K562 (cell line): ENCODE results near the gene HES6. TPM values are rescaled to one million over a fixed set of nuclear protein-coding genes. Genes with fewer than 3 reads are reported as not detected.

Source experiments
- ARID1B ChIP-seq: fragments of 450-650 bp; IDR thresholded peaks from 2 replicates; pipeline ENCODE4 v1.6.1; 2016; ENCODE audit warnings: antibody characterized with exemption, mild to moderate bottlenecking, inconsistent platforms
- COPS2 ChIP-seq: fragments of 450-650 bp; conservative IDR thresholded peaks from 2 replicates; pipeline ENCODE4 v1.6.1; 2016; ENCODE audit warnings: mild to moderate bottlenecking, moderate library complexity
- CREB5 ChIP-seq: fragments of 250-450 bp; sonication (Bioruptor Pico); IDR thresholded peaks from 2 replicates; pipeline ENCODE4 v1.5.0; 2020; ENCODE audit warnings: mild to moderate bottlenecking
- SMARCC2 ChIP-seq: fragments of 450-650 bp; IDR thresholded peaks from 2 replicates; pipeline ENCODE4 v1.6.1; 2017; ENCODE audit warnings: antibody characterized with exemption, moderate library complexity, mild to moderate bottlenecking, low read depth
- WHSC1 ChIP-seq: IDR thresholded peaks from one replicate; pipeline ENCODE4 v1.6.1; 2012; ENCODE audit warnings: low read length, control low read depth, inconsistent platforms
- ZNF318 ChIP-seq, 2 experiments: fragments of 450-650 bp; IDR thresholded peaks; 2 replicates each; pipeline ENCODE4 v1.6.1; 2016; ENCODE audit warnings: mild to moderate bottlenecking in 2 of 2, borderline replicate concordance in 1 of 2, low read depth in 1 of 2, moderate library complexity in 1 of 2
- ZNF398 ChIP-seq: fragments of 250-450 bp; sonication (Bioruptor Pico); IDR thresholded peaks from 2 replicates; pipeline ENCODE4 v1.8.0; 2021; ENCODE audit warnings: moderate library complexity, mild to moderate bottlenecking, inconsistent platforms
- polyA plus RNA-seq, 8 experiments: library from polyadenylated mRNA; depleted of rRNA in 4 of 8; stranded (reverse) in 5 of 8; unstranded in 3 of 8; fragments of >200 nt; fragmentation: Nextera tagmentation in 2 of 8; fragmentation: Illumina TruSeq in 1 of 8; extraction: Ambion mirVana in 2 of 8; extraction: Trizol in 1 of 8; gene quantifications; 2 replicates each; pipeline versions ENCODE4 v1.2.1 to v1.2.3, GENCODE V29; 2011 to 2014; ENCODE audit warnings: inconsistent platforms in 1 of 8, missing spikeins in 1 of 8
- total RNA-seq, 7 experiments: library from RNA; depleted of rRNA in 6 of 7; stranded (reverse); fragments of >200 nt in 6 of 7; fragmentation: Illumina TruSeq in 2 of 7; extraction: Trizol in 2 of 7; gene quantifications; 2 replicates each; pipeline versions ENCODE4 v1.2.1 to v1.2.3, GENCODE V29; 2011 to 2021; ENCODE audit warnings: low replicate concordance in 1 of 7

HES6 gene
- total and polyA plus RNA-seq, 9 of the 15 experiments (the other 6 are each of a cell fraction or from before 2014, with no cell fraction given) = 6.2 to 133 (median 29.2) TPM

GRCh38 chr2:238238766-238239542, 884 bp downstream of the HES6 start (continued):
- TF ChIP-seq ZNF398 (CRISPR knock-in tag) (no peak), WHSC1 (no peak), ARID1B (no peak), SMARCC2 (no peak), ZNF318 (IDR thresholded peaks at IDR 0.05; ENCODE audit: borderline replicate concordance in 1 of 2, low read depth in 1 of 2) (no peak), COPS2 (no peak), CREB5 (CRISPR knock-in tag) (no peak)
